SH-SY5Y (cell line): ENCODE data around the gene ASAP2.

Experiments
- GATA2 ChIP-seq: IDR thresholded peaks from 2 replicates; pipeline ENCODE4 v1.6.1; 2011; ENCODE audit warnings: mild to moderate bottlenecking, low read depth, low read length
- GATA3 ChIP-seq: IDR thresholded peaks from 2 replicates; pipeline ENCODE4 v1.6.1; 2011; ENCODE audit warnings: low read depth, mild to moderate bottlenecking, low read length, moderate library complexity

Gene ASAP2

DNA sequence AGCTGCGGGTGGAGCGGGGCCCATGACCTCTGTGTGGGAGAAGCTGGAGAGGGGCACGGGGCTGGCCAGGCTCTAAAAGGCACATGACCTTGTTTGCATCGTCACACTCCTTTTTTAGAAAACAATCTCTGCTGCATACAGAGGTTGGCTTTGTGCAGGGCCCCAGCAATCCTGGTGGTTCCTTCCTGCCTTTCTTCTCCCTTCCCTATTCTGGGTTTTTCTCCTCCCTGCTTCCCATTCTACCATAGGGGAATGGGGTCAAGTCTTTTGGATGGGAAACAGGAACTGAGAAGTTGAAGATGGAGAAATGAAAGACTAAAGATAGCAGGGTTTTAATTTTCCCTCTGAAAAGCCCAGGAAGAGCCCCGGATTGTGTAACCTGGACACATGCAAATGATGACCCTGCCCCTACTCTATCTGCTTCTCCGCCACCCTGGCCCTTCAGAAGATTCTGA is 53.9 kb downstream of the ASAP2 start:
- no peak for TF ChIP-seq GATA3
- no peak for TF ChIP-seq GATA2

DNA sequence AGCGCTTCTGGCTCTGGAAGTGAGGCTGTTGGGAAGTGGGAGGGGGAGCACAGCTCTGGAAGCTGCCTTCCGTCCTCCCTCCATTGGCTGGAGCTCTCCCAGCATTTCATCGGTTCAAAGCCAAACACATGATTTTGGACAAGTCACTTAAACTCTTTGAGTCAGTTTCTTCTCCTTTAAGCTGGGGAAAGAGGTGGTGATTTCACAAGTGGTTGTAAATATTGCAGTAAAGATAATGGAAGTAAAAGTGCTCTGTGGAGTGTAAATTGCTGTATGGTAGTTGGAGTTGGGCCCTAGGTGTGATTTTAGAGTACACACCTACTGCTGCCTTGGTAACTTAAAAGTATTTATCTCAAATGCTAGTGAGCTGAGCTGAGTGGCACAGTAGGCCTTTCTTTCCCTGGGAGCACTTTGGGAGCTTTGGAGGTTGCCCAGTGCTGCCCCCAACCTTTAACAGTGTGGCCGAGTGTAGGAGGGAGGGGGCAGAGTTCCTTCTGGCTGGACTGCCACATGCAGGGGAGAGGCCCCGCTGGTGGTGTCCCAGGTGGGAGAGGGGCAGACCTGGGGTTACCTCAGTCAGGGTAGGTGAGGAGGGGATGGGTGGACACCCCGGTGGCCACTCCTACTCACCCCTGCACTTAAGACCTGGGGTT is 54.7 kb downstream of the ASAP2 start:
- TF ChIP-seq GATA3 (no peak), GATA2 (no peak)

DNA sequence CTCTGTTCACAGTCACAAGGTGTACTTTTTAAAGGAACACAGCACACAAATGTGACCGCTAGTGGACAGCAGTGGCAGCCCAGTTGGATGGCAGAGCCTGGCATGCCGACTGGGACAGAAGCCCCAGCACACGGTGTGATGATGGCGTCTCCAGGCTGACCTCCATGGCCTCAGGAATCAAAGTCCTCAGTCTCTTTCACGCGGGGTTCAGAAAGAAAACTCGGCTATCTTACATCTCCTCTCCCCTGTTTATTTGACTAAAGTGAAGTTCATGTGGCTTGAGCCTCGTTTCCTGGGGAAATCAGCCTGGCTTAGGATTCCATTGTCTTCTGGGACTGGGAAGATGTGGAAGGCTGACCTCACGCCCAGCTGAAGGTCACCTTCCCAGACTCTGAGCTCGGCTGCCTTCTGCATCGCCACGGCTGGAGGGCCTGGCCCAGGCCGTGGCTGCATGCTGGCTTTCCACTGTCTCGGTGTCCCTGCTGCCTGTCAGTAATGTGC is 56.1 kb downstream of the ASAP2 start:
- TF ChIP-seq GATA3 (no peak), GATA2 (no peak)

DNA sequence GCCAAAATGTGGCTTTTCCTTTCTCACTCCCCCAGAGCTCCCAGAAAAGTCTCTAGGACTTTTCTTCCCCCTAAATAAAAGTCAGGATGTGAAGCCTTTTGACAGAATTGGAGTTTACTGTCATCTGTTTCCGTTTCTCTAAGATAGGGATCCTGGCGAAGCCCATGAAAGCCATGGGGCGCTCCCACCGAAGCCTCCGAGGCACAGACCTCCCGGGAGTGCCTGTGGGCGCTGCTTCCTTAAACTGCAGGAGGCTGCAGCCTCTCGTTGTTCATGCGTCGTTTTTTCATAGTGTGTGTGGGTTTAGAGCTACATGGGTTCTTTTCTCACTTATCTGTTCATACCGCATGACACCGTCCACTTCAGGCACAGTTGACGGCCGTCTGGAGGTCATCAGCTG is 56.8 kb downstream of the ASAP2 start:
- TF ChIP-seq GATA3 (no peak), GATA2 (0 out of 2 replicates have a peak, but pooled peaks have one; percentile 17)

DNA sequence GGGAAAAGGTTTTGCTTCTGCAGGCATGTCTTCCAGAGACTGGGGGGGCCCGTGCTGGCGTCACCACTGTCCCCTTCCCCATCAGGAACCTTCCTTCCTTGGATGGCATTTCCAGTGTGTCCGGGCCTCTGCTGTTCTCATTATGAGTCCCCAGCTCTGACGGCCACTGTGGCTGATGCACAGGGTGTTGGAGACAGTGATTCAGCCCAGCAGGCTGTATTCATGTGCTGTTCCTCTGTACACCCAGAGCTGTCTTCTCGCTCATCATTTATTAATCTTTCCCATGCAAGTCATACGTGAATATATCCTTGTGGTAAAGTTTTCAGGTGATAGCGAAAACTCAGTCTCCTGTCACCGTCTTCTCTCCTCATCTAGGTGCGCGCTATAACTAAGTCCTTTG is 57.7 kb downstream of the ASAP2 start:
- TF ChIP-seq GATA2 = no peak
- no peak for TF ChIP-seq GATA3

DNA sequence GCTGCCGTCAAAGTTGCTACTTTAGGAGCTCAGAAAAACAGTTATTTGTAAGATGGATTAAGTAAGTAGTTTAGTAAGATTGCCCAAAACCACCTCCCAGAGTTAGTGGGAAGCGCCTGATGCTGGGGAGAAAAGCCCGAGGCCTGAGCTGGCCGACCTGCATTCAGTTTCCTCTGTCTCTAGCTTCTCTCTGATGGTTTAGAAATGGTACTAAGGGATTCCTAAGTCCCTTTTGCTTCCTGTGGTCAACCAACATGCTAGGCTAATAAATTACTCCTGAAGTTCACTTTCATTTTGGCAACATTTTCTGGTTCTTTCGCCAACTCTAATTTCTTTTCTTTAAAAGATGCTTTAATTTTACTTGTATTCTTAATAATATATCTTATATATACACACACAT is 60.1 kb downstream of the ASAP2 start:
- TF ChIP-seq GATA2 (no peak), GATA3 (no peak)

DNA sequence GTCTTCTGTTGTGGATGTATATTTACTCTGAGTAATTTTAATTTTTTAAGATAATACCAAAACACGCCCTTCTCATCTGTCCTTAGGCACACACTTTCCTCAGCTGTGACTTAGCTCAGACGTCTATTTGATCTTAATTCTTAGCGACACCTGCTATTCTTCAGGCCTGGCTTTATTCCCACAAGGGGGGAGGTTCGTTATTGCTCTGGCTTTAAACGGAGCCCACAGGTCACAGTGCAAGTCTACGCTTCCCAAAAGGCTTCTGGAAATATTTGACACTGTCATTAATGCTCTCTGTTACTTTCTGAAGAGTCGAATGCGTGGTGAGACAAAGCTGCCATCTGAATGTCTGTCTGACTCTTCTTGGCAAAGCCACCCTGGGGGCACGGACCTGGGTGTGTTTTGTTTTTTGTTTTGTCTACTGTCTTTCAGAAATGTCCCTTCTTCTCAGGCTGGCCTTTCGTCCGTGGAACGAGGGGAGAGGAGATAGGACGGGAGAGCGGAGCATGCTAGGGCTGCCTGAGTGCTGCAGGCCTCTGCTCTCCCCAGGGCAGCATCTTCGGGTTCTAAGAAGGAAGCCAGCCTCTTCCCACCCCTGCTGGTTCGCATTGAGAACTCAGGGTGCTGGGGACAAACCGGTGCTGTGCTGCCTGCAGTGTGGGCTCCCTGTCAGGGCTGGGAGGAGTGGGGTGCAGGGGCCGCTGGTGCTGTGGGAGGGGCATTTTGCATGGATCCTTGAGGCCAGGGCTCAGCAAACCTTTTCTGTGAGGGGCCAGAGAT is 61.9 kb downstream of the ASAP2 start:
- no peak for TF ChIP-seq GATA3
- TF ChIP-seq GATA2 = no peak

DNA sequence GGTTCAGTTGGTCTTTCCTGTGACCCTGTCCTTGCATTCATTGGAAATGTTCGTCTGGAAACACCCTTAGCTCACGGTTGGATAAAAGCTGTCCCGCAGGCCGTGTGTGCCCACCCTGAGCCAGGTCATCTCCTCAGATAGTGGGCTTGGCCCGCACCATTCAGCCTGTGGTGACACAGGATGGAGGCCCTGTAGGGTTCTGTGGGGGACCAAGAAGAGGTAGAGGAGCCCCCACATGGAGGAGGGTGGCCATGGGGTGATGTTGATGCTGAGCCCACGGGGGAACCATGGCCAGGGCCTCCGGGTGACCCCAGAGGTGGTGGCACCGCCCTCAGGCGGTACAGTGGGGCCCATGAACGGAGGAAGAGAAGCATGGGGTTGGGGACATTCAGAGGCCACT is 62.7 kb downstream of the ASAP2 start:
- TF ChIP-seq GATA2 = no peak
- TF ChIP-seq GATA3 = no peak

DNA sequence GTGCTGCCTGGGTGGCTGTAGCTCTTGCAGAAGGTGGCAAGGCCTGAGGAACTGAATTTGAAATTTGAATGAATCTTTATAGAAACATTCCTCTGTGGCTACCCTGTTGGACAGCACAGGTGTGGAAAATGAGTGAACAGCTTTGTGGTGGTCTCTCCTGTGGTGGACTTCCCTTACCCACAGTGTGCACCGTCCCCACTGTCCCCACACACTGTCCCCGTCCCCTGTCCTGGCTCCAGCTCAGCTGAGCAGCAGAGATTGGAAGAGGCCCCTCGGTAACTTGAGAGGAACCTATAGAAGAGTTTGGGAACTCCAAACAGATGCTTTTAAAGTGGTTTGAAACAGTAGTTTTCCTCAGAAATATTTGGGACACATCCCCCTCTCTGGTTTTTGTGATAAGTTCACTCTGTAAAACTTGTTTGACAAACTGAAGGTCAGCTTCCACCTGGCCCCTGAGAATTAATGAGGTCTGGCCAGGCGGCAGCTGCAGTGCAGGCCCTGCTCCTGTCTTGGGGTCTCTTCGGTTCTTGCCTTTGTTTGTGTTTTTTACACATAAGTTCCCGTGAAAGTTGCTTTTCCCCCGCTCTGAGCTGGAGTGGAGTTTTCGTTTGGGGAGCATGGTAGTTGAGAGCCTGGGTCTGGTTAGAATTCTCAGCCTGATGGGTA is 63.2 kb downstream of the ASAP2 start:
- TF ChIP-seq GATA3 = no peak
- no peak for TF ChIP-seq GATA2

DNA sequence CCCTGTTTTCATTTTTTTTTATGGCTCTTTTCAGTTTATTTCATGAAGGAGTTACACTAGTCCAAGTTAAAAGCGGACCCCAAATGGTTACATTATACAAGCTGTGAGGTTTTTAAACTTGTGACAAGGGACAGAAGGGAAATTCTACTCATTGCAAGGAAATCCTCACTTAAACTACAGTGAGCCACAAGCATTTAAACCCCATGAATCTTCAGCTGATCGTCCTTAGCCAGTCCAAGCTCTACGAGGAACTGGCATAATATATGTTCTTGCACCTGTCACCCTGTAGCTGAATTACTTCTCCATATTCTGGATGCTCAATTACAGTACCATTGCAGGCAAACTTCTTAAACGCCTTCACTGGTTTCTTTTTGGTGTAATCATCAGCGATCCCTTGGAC is 64.5 kb downstream of the ASAP2 start:
- TF ChIP-seq GATA3 = no peak
- TF ChIP-seq GATA2 = no peak

DNA sequence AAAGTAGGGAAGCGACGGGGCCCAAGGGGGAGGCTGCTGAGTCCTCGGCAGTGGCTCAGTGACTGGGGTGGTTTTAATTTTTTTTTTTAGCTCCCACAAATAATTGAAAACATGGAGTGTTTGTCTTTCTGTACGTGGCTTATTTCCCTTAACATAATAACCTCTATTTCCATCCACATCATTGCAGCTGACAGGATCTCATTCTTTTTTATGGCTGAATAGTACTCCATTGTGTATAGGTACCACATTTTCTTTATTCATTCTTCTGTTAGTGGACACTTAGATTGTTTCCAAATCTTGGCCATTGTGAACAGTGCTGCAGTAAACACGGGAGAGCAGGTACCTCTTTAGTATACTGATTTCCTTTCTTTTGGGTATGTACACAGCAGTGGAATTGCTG is 65.1 kb downstream of the ASAP2 start:
- TF ChIP-seq GATA2 (no peak), GATA3 (no peak)

DNA sequence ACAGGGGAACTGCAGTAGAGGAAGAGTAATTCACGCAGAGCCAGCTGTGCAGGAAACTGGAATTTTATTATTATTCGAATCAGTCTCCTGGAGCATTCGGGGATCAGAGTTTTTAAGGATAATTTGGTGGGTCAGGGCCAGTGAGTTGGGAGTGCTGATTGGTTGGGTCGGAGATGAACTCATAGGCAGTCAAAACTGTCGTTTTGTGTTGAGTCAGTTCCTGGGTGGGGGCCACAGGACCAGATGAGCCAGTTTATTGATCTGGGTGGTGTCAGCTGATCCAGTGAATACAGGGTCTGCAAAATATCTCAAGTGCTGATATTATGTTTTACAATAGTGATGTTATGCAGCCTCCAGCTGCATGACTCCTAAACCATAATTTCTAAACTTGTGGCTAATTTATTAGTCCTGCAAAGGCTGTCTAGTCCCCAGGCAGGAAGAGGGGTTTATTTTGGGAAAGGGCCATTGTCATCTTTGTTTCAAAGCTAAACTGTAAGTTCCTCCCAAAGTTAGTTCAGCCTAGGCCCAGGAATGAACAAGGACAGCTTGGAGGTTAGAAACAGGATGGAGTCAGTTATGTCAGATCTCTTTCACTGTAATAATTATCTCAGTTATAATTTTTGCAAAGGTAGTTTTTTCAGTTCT is 67.0 kb downstream of the ASAP2 start:
- TF ChIP-seq GATA2 = no peak

DNA sequence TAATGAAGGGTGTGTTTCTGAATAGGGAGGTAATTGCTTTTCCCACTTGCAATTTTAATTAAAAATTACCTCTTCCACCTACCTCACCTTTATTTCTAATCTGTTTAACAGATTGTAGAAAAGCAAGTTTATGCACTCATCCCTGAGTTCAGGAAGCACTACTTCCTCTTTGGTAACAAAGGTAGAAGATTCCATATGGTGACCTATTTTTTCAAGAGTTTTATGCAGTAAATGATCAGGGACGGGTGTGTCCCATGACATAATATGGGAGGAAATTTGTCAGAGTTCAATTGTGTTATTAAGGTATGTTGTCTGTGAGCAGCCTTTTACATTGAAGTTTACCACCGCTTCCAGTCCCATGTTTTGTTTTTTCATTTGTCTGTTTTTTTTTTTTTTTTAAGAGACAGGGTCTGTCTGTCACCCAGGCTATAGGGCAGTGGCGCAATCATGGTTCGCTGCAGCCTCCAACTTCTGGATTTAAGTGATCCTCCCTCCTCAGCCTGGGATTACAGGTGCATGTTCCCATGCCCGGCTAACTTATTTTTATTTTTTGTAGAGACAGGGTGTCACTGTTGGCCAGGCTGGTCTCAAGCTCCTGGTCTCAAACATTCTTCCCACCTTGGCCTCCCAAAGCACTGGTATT is 68.2 kb downstream of the ASAP2 start:
- no peak for TF ChIP-seq GATA3
- TF ChIP-seq GATA2 = no peak

DNA sequence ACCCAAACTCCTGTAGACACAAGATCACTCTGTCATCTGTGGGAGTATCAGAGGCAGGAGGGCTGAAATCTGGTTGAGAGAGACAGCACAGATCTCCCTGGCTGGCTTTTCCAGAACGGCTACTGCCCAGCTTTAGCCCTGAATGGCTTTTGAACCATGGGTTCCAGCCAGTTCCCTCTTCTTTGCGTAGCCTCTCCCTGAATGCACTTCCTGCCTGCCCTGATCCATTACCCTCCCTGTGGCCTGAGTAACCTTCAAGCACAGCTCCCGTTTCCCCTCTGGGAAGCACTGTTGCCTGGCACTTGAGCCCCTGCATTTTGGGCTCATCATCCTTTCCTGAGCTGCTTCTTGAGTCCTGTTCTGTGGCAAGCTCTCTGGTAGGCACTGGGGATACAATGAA is 68.8 kb downstream of the ASAP2 start:
- TF ChIP-seq GATA3 = no peak
